CD14-positive monocyte (primary cell): ENCODE measurements around the gene IWS1. TPM values are rescaled to one million over a fixed set of nuclear protein-coding genes. Genes with fewer than 3 reads are reported as not detected.
A peak's percentile ranks its signal among the peaks of the same experiment; 100 is the strongest.

Experiments used
- DNase-seq, 3 donors: peaks; one replicate each; pipeline ENCODE4 v3.0.0-alpha.2; 2011 to 2022
- H2AFZ ChIP-seq: 2 replicates; pipeline ENCODE4 v1.6.0; 2012; ENCODE audit warnings: mild to moderate bottlenecking, low read depth, low read length, inconsistent platforms; ENCODE audit not compliant: insufficient read depth, poor library complexity, severe bottlenecking
- H3K27ac ChIP-seq, 2 donors: 1 replicate in 1 of 2; 2 replicates in 1 of 2; pipeline ENCODE4 v1.5.1; 2012 to 2013; ENCODE audit warnings: low read length in 2 of 2, control low read depth in 1 of 2, inconsistent platforms in 1 of 2, low read depth in 1 of 2, mild to moderate bottlenecking in 1 of 2
- H3K27me3 ChIP-seq, 2 donors: one replicate each; pipeline versions ENCODE4 v1.6.0 to v1.6.1; 2011 to 2013; ENCODE audit warnings: low read length in 2 of 2; ENCODE audit not compliant: control insufficient read depth in 2 of 2, insufficient read depth in 2 of 2
- H3K36me3 ChIP-seq, 2 donors: replicated peaks in 1 of 2; 1 replicate in 1 of 2; 2 replicates in 1 of 2; pipeline versions ENCODE4 v1.5.1 to v1.6.1; 2012 to 2013; ENCODE audit warnings: low read length in 2 of 2, control low read depth in 1 of 2, inconsistent platforms in 1 of 2, mild to moderate bottlenecking in 1 of 2; ENCODE audit not compliant: insufficient read depth in 2 of 2, control insufficient read depth in 1 of 2
- H3K4me1 ChIP-seq, 2 donors: 1 replicate in 1 of 2; 2 replicates in 1 of 2; pipeline versions ENCODE4 v1.5.1 to v1.6.1; 2012 to 2013; ENCODE audit warnings: low read length in 2 of 2, control low read depth in 1 of 2, inconsistent platforms in 1 of 2, mild to moderate bottlenecking in 1 of 2, moderate library complexity in 1 of 2; ENCODE audit not compliant: insufficient read depth in 2 of 2, control insufficient read depth in 1 of 2
- H3K4me2 ChIP-seq: replicated peaks from 2 replicates; pipeline ENCODE3; 2012; ENCODE audit warnings: low read length, moderate library complexity, mild to moderate bottlenecking; ENCODE audit not compliant: poor library complexity, severe bottlenecking; ENCODE audit errors: extremely low read depth
- H3K4me3 ChIP-seq, 3 experiments: fragments of 200-600 bp in 1 of 3; sonication (generic) in 1 of 3; replicated peaks in 1 of 3; 1 replicate in 2 of 3; 2 replicates in 1 of 3; pipeline ENCODE4 v1.5.1; 2011 to 2013; ENCODE audit warnings: low read length in 3 of 3, mild to moderate bottlenecking in 3 of 3, control low read depth in 2 of 3, low read depth in 2 of 3, inconsistent platforms in 1 of 3, moderate library complexity in 1 of 3
- H3K79me2 ChIP-seq: 2 replicates; pipeline ENCODE4 v1.6.0; 2012; ENCODE audit warnings: mild to moderate bottlenecking, control low read depth, inconsistent platforms, low read length, moderate library complexity; ENCODE audit not compliant: insufficient read depth
- H3K9ac ChIP-seq: 2 replicates; pipeline ENCODE4 v1.6.0; 2017; ENCODE audit warnings: low read length, mild to moderate bottlenecking; ENCODE audit not compliant: insufficient read depth, poor library complexity, severe bottlenecking
- H3K9me3 ChIP-seq, 2 donors: replicated peaks in 1 of 2; 1 replicate in 1 of 2; 2 replicates in 1 of 2; pipeline versions ENCODE4 v1.5.1 to v1.6.1; 2012 to 2013; ENCODE audit warnings: low read length in 2 of 2, control low read depth in 1 of 2; ENCODE audit not compliant: control insufficient read depth in 1 of 2, insufficient read depth in 1 of 2
- H4K20me1 ChIP-seq: 2 replicates; pipeline ENCODE4 v1.6.0; 2012; ENCODE audit warnings: mild to moderate bottlenecking, low read length, control low read depth, moderate library complexity; ENCODE audit not compliant: insufficient read depth
- H3K27ac Mint-ChIP-seq, 7 donors: one replicate each; pipeline ENCODE4 v1.8.0; 2020; ENCODE audit warnings: mild to moderate bottlenecking in 7 of 7, mixed read lengths in 7 of 7, moderate library complexity in 6 of 7, inconsistent platforms in 2 of 7
- H3K27me3 Mint-ChIP-seq, 3 donors: one replicate each; pipeline ENCODE4 v1.8.0; 2021 to 2022; ENCODE audit warnings: low read depth in 3 of 3, mild to moderate bottlenecking in 3 of 3, mixed read lengths in 3 of 3, moderate library complexity in 3 of 3, inconsistent platforms in 1 of 3
- H3K36me3 Mint-ChIP-seq, 2 donors: one replicate each; pipeline ENCODE4 v1.8.0; 2020; ENCODE audit warnings: mixed read lengths in 2 of 2, inconsistent platforms in 1 of 2, mild to moderate bottlenecking in 1 of 2
- H3K4me1 Mint-ChIP-seq: one replicate; pipeline ENCODE4 v1.8.0; 2020; ENCODE audit warnings: mild to moderate bottlenecking, mixed read lengths
- H3K4me3 Mint-ChIP-seq, 2 donors: one replicate each; pipeline ENCODE4 v1.8.0; 2020; ENCODE audit warnings: mild to moderate bottlenecking in 2 of 2, mixed read lengths in 2 of 2, moderate library complexity in 1 of 2
- H3K9me3 Mint-ChIP-seq, 7 donors: one replicate each; pipeline ENCODE4 v1.8.0; 2020 to 2022; ENCODE audit warnings: mixed read lengths in 7 of 7, mild to moderate bottlenecking in 6 of 7, moderate library complexity in 6 of 7, inconsistent platforms in 2 of 7
- WGBS: methylation state at CpG from one replicate; pipeline ENCODE4 v1.1.5; 2013; ENCODE audit warnings: missing lambda C conversion rate; ENCODE audit not compliant: insufficient coverage; 5-methylcytosine and 5-hydroxymethylcytosine counted together
- intact Hi-C, 2 donors: fragments of 100-400 bp; cut with micrococcal nuclease; formaldehyde crosslinking; loops; one replicate each; pipeline versions ENCODE4 v1.15.0 to v1.15.1; 2023
- polyA plus RNA-seq, 3 donors: library from polyadenylated mRNA; depleted of rRNA in 1 of 3; unstranded in 2 of 3; stranded (reverse) in 1 of 3; fragments of 300-500 nt in 2 of 3; fragments of >200 nt in 1 of 3; fragmentation: Illumina TruSeq in 2 of 3; gene quantifications; 1 replicate in 2 of 3; 2 replicates in 1 of 3; pipeline ENCODE4 v1.2.3, GENCODE V29; 2012 to 2021
- TF ChIP-seq, protein P1 (sequence below): fragments of 200-600 bp; IDR thresholded peaks from one replicate; pipeline ENCODE4 v1.8.0; 2022; ENCODE audit warnings: antibody characterized with exemption, mild to moderate bottlenecking

Gene IWS1
- polyA plus RNA-seq, 3 donors, result 7.9 to 21.3 (median 15.6) TPM

- no peaks in the 10 kb centered on the region for H3K4me1 ChIP-seq
Measured at GRCh38 chr2:127439343-127439742, 86.9 kb downstream of the IWS1 start.

DNA sequence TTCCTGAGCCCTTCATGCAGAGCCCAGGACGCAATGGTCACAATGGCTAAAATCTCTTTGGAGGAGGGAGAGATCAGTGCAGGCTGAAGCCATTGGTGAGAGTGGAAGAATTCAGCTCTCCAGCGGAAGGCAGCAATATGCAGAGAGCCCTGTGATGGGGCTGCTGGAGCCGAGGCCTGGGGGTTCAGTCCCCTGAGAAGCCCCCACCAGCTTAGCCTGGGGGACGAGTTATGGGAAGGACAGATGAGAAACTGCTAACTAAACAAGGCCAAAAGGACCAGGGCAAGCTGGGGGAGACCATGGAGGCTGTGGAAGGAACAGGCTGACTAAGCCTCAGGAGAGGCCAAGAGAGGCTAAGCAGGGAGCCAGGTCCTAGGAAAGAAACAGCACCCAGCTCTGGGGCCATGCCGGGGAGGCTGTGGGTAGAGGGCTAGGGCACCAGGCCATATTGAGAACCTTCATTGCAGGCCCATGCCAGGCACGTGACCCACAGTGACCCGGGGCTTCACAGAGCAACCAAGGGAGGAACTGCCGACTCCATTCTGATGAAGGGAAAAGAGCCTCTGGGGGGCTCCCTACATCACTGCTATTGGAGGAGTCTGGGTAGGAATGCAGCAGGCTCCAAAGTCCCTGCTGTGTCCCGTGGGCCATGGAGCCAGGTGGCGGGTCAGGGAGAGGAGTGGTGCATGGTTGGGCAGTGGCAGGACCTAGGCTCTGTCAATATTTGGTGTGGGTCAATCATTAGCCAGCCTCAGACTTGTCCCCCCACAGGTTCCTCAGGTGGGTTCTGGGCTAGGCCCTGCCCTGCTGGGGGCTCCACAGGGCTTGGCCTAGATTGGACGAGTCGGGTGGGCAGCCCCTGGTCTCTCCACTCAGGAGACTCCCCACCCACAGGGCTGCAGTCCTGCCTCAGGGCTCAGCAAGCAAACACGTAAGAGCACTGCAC, 88.2 kb downstream of the IWS1 start:
- no peaks in the 10 kb centered on the region for H3K36me3 Mint-ChIP-seq
- no peaks in the 10 kb centered on the region for H3K4me1 ChIP-seq
- H3K79me2 ChIP-seq, result no peaks in the 10 kb centered on the region
- peaks cover 0 to 3% (median 1%) of the 10 kb centered on the region in 3 donors for H3K27me3 Mint-ChIP-seq
- TF ChIP-seq, protein P1, sequence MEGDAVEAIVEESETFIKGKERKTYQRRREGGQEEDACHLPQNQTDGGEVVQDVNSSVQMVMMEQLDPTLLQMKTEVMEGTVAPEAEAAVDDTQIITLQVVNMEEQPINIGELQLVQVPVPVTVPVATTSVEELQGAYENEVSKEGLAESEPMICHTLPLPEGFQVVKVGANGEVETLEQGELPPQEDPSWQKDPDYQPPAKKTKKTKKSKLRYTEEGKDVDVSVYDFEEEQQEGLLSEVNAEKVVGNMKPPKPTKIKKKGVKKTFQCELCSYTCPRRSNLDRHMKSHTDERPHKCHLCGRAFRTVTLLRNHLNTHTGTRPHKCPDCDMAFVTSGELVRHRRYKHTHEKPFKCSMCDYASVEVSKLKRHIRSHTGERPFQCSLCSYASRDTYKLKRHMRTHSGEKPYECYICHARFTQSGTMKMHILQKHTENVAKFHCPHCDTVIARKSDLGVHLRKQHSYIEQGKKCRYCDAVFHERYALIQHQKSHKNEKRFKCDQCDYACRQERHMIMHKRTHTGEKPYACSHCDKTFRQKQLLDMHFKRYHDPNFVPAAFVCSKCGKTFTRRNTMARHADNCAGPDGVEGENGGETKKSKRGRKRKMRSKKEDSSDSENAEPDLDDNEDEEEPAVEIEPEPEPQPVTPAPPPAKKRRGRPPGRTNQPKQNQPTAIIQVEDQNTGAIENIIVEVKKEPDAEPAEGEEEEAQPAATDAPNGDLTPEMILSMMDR, result no peak
- H3K4me2 ChIP-seq, result no peak overlapping the region
- no peak overlapping the region for H2AFZ ChIP-seq
- no peak overlapping the region for H3K4me3 Mint-ChIP-seq
- peak overlapping the region in 1 of 7 donors; percentile 12 for H3K27ac Mint-ChIP-seq
- H3K27me3 ChIP-seq, result no peaks in the 10 kb centered on the region
- WGBS, result 94% methylated on average over 10 of the region's 13 CpGs
- intact Hi-C loops, result no loop called here
- DNase-seq, result no peak
- H3K9ac ChIP-seq, result no peak overlapping the region
- no peaks in the 10 kb centered on the region for H3K36me3 ChIP-seq
- peaks cover 0 to 4% of the 10 kb centered on the region in 2 donors for H3K9me3 ChIP-seq
- no peaks in the 10 kb centered on the region for H4K20me1 ChIP-seq
- H3K4me1 Mint-ChIP-seq, result no peaks in the 10 kb centered on the region
- peaks cover 6 to 12% (median 9%) of the 10 kb centered on the region in 7 donors for H3K9me3 Mint-ChIP-seq
- no peak overlapping the region for H3K27ac ChIP-seq
- H3K4me3 ChIP-seq, result no peak overlapping the region

More at GRCh38 chr2:127439343-127439742, 86.9 kb downstream of the IWS1 start:
- no peak overlapping the region for H3K4me3 Mint-ChIP-seq
- peaks cover 0 to 3% (median 1%) of the 10 kb centered on the region in 3 donors for H3K27me3 Mint-ChIP-seq
- H3K36me3 ChIP-seq, result no peaks in the 10 kb centered on the region
- no peaks in the 10 kb centered on the region for H3K27me3 ChIP-seq
- no peak for DNase-seq
- no peak overlapping the region for H3K4me3 ChIP-seq
- no peaks in the 10 kb centered on the region for H3K4me1 Mint-ChIP-seq
- no peak overlapping the region for H2AFZ ChIP-seq
- H3K4me2 ChIP-seq, result no peak overlapping the region
- TF ChIP-seq, protein P1, result no peak
- 93% methylated on average over 4 of the region's 5 CpGs for WGBS
- H3K36me3 Mint-ChIP-seq, result no peaks in the 10 kb centered on the region
- H3K27ac Mint-ChIP-seq, result no peak overlapping the region
- H3K9me3 Mint-ChIP-seq, result peaks cover 9 to 17% (median 15%) of the 10 kb centered on the region in 7 donors
- H3K27ac ChIP-seq, result no peak overlapping the region
- intact Hi-C loops, result no loop called here
- peaks cover under 1 to 8% of the 10 kb centered on the region in 2 donors for H3K9me3 ChIP-seq
- H3K79me2 ChIP-seq, result no peaks in the 10 kb centered on the region
- no peaks in the 10 kb centered on the region for H4K20me1 ChIP-seq
- H3K9ac ChIP-seq, result no peak overlapping the region
